T-helper 2 cell treated with Interferon-gamma antibody and Interleukin-4, amounts not matched to agents 100 ng/mL and 5 ng/mL, for 36 hours (primary cell): Measurements from ENCODE around the gene MFAP3L. TPM values are rescaled to one million over a fixed set of nuclear protein-coding genes. Genes with fewer than 3 reads are reported as not detected.

Experiments used
- intact Hi-C: fragments of 100-400 bp; cut with micrococcal nuclease; formaldehyde crosslinking; loops from one replicate; pipeline ENCODE4 v1.15.1; 2023
- total RNA-seq: library from RNA; stranded (reverse); gene quantifications from 2 replicates; pipeline ENCODE4 v1.2.3, GENCODE V29; 2022

Gene MFAP3L
- total RNA-seq, 1 donor from 2014 or later, result 0.48 TPM

- intact Hi-C loops, result no loop called here
Observed at GRCh38 chr4:169993531-169993930, 32.7 kb downstream of the MFAP3L start.

DNA sequence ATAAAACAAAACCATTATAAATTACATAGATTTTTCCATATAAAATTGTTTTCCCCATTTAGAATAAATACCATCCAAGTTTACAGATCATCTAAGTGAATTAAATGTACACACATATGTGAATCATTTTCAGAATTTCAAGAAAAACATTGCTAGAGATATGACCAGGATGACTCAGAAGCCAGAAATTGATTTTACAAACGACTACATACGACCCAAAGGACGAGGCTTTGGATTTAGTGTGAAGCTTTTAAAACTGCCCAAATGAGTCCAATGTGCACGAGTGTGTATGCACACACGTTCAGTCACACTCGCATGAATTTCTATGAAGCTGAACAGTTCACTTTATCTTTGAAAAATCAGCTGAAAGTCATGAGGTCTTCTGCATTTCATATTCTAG lies 37.9 kb downstream of the MFAP3L start:
- intact Hi-C loops, result no loop called here

GRCh38 chr4:169987327-169988228 lies 38.6 kb downstream of the MFAP3L start:
- intact Hi-C loops, result no loop called here

DNA sequence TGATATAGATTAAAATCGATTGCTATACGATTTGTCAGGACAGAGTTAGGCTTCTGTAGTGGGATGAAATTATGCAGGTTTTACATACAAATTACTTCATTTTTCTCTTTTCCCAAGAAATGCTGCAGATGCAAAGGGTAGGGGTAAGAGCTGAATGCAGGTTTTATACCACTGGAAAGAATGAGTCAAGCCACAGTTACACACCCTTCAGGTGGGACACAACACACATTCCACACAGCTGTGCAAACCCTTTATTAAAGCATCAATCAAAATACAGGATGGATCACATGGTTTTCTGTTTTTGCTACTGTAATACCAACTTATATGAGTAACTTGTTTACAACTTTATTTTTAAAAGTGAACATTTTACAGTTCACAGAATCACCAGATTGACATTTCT lies 39.8 kb downstream of the MFAP3L start:
- intact Hi-C loops, result no loop called here

GRCh38 chr4:169985881-169986280 lies 40.3 kb downstream of the MFAP3L start:
- intact Hi-C loops, result no loop called here

DNA sequence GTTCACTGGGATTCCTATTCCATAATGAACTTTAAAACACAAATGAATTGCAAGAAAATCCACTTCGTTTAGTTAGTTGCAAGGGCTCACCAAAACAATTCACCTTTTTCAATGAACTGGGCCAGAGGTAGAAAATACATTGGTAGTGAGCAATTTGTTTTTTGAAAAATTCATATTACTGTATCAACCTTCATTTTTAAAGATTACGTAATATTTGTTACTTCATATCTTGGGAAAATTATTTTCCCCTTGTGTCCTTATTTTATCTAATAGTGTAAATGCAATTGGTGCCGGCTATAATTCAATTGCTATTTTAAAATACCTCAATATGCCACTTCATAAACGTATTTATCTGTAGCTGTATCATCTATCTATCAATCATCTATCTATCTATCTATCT lies 41.5 kb downstream of the MFAP3L start:
- intact Hi-C loops, result no loop called here

DNA sequence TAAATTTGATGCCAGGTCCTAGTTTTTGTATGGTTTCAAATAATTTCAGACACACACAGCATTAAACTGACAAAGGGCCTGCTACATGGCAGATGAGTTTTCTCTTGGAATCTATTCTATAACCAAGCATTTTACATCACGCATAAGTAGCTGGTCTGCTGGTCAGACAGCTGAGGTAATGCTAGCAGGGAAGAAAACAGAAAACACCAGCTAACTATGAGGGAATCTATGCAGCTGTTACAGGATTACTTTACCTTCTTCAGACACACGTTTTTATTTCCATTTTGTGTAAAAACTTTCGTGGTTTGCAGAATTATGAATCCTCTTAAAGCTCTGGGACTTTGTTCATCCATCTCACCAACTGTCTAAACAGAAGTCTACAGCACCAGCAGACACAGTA lies 42.0 kb downstream of the MFAP3L start:
- intact Hi-C loops, result no loop called here

DNA sequence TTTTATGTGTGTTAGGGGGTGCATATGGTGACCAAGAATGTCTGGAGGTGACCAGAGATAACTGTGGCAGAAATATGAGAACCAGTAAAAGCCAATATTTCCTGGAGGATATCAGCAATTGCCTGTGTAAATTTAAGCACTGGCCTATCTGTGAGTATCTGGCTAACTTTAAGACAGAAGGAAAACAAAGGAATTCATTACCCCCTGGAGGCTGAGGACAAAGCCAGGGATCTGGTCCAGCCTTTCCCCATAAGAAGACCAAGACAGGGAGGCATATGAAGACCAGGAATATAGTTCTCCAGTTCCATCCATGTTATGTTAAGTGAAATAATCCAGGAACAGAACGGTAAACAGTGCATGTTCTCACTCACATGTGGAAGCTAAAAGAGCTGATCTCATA lies 49.2 kb downstream of the MFAP3L start:
- intact Hi-C loops, result no loop called here

- intact Hi-C loops, result no loop called here
Observed at GRCh38 chr4:169975838-169976796, 50.1 kb downstream of the MFAP3L start.

GRCh38 chr4:169975131-169975837 lies 50.9 kb downstream of the MFAP3L start:
- intact Hi-C loops, result no loop called here

DNA sequence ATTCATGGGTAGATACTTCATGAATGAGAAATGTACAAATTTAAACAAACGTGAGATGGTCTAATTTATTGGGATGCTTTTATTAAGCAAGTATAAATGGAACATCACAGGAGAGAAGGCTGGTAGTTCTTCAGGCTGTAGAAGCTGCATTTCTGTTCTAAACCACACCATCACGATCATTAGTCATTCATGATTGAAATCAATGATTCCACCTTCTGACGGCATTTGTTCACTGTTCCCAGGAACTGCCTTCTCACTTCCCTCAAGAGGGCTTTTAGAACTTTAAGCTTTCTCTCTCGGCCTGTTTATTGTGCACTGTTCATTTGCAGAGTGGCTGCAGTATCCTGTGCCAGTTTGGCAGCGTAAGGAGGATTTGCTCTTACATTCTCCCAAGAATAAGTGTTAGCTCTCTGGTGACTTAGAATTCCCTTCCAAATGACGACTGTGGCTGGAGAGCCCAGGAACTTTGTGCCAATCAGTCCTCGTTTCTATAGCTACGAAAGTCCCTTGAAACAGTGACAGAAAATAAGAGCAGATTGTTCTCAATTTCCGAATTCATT lies 54.7 kb downstream of the MFAP3L start:
- intact Hi-C loops, result no loop called here

GRCh38 chr4:169968999-169969398 lies 57.2 kb downstream of the MFAP3L start:
- intact Hi-C loops, result no loop called here

GRCh38 chr4:169963998-169964397 lies 62.2 kb downstream of the MFAP3L start:
- intact Hi-C loops, result no loop called here

- intact Hi-C loops, result no loop called here
Observed at GRCh38 chr4:169959254-169959653, 66.9 kb downstream of the MFAP3L start.

- intact Hi-C loops, result no loop called here
Observed at GRCh38 chr4:169958629-169959028, 67.6 kb downstream of the MFAP3L start.

- intact Hi-C loops, result no loop called here
Observed at GRCh38 chr4:169957785-169958184, 68.4 kb downstream of the MFAP3L start.

GRCh38 chr4:169956091-169956843 lies 69.9 kb downstream of the MFAP3L start:
- intact Hi-C loops, result no loop called here

- intact Hi-C loops, result no loop called here
Observed at GRCh38 chr4:169955521-169955920, 70.7 kb downstream of the MFAP3L start.

GRCh38 chr4:169952236-169953002 lies 73.8 kb downstream of the MFAP3L start:
- intact Hi-C loops, result no loop called here

- intact Hi-C loops, result no loop called here
Observed at GRCh38 chr4:169948271-169948670, 77.9 kb downstream of the MFAP3L start.
